HG02798 (cell line): Measurements from ENCODE around the gene NTN4.
"Not testable (repeated sequence)": the region's sequence is repeated elsewhere in the genome, so short reads cannot be mapped to it uniquely, and the experiment has no call there.

Experiments used
- ATAC-seq: cut with Tn5 transposase; IDR thresholded peaks from one replicate; pipeline ENCODE4 v1.9.1; 2021; ENCODE audit warnings: mild to moderate bottlenecking; ENCODE audit not compliant: unreplicated experiment, poor library complexity

Gene NTN4

DNA sequence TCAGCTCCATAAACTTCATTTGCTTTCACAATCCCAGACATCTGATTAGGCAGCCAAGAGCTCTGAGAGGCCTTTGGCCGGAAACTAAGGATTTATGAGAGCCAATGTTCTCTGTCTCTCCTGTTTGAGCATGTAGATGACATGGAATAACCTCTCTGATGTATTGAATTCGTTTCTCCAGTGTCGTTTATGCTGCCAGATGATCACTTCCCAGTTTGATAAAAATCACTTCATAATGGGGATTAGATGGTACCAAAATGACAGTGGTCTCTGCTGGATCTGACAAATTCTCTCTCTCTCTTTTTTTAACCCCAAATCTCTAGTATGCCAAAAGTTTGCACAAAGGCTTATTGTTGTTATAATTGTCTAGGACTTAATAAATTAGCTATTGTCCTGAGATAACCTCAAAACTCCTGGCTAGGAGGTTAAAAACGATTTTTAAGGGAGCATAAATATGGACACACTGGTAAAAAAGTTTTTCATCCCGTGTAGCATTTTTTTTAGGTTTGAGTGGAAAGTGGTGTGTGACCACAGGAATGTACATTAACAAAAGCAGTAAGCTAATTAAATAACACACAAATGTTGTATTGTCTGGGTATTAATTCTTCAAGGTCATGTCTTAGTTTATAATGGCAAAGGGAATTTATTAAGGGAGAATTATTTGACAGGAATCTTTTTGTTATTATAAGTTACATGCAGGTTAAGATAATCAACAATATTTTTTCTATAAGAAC is 156.7 kb downstream of the NTN4 start:
- no peak for ATAC-seq

DNA sequence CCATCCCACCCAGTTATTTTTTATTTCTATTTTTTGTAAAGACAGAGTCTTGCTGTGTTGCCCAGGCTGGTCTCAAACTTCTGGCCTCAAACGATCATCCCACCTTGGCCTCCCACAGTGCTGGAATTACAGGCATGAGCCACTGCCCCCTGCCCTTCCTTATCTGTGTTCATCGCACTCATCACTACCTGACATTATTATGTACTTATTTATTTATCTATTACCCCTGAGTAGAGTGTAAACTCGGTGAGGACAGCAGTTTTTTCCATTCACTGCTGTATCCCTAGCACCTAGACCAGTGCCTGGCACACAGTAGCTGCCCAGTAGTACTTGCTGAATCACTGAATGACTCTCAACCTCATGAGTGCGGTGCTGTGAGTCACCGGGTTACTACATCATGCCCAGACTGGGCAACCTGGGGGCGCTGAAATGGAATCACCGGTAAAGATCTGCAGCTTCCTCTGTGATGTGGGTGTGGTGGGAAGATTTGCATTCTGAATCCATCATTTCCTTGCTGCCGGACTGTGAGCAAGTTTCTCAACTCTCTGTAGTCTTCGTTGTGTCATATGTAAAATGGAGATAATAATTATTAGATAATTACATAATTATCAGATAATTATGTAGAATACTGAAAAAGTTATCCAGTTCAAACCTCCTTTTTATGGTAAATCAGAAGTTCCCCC is 157.4 kb downstream of the NTN4 start:
- ATAC-seq, result no peak

DNA sequence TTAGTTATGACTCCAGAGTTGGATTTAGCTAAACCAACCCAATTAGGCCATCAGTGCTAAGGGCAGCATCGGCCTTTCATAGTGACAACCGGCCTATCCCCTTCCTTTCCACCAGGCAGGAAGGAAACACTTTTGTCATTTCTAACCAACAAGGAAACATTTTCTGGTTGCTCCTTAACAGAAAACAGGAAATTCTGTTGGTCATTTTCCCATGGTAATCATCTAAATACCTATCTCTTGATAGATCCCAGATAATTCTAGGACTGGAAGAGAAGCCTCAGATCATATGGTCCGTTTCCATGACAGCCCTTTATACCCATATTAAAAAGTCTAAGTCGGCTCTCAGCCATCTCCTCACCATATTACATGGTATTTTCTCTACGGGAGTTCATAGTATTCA is 160.1 kb downstream of the NTN4 start:
- no peak for ATAC-seq

DNA sequence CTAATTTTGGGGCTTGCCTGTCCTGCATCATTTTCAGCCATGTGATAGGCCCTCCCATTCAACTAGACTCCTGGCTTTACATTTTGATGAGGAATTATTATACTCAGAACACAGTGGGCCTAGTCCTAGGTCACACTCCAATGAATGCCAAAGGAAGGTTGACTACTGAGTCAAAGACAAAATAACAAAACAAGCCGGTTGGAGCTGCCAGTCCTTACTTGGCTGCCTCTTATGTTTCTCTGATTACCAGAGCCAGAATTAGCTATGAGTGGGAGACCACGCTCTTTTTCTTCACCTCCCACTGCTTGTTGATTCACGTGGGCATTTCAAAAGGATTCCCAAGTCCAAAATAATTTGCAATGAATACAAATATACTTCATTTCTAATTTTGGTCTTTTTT is 161.2 kb downstream of the NTN4 start:
- no peak for ATAC-seq

DNA sequence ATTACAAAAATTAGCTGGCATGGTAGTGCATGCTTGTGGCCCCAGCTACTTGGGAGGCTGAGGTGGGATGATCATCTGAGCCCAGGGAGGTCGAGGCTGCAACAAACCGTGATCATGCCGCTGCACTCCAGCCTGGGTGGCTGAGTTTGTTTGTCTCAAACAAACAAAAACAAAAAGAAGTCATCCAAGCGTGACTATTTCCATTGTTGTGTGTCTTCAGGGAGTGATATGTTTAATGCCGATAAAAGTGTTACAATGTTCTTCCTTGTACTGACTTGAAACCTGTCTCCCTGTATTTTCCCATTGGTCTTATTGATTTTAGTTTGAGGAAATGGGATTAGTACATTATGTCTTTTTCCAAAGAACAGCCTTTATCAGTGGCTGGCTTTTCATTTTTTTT is 163.7 kb downstream of the NTN4 start:
- ATAC-seq, result no peak

DNA sequence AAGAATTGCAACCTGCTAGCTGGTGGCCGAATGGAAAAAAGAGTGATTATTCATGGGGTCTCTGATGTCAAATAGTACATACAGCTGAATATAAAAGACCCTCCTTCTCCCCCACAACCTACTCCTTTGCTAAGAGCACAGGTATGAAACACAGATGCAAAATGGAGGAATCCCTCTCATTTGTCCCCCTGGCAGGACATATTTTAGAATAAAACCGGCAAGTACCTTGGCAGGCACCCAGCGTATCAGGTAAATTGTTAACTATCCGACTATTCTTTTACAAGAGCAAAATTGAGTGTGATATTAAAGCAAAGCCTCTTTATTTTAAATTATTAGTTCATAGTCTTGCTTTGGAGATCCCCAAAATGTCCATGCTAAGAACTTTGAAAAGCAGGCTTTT is 165.6 kb downstream of the NTN4 start:
- no peak for ATAC-seq

DNA sequence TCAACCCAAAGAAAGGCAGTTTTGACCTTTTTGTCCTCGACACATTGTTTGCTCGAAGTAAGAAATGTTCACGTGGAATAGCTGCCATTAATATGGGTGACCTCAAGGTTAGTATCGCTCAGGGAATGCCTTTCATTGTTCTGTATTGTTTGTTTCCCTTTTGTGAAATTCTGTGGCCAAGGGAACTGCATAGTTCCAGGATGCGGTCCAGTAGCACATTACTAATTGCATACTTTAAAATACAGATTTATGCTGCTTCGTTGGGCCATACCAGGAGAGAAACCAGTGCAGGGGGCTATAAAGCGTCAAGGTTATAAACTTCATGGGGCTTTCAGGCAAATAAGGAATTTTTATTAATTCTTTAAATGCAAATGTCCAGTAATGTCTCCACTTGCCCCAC is 166.0 kb downstream of the NTN4 start:
- ATAC-seq, result no peak

DNA sequence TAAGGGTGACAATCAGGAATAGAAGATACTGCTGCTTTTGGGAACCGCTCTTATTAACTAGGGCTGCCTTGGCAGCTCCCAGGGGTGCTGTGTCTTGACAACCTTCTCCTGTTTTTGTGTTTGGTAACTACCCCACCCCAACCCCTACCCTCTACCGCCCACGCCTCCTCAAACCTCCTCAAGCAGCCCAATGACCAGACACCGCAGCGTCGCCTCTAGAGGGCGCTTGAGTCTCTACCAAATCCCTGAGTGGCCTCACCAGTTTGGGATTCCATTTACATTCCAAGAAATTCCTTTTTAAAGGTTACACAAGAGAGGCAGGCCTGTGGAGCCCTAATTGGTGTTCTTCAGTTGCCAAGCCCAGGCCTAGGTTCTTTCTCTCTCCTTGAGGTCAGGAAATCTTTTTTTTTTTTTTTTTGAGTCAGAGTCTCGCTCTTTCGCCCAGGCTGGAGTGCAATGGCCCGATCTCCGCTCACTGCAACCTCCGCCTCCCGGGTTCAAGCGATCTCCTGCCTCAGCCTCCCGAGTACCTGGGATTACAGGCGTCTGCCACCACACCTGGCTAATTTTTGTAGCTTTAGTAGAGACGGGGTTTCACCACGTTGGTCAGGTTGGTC is 166.9 kb downstream of the NTN4 start:
- ATAC-seq, result peak; percentile 36

DNA sequence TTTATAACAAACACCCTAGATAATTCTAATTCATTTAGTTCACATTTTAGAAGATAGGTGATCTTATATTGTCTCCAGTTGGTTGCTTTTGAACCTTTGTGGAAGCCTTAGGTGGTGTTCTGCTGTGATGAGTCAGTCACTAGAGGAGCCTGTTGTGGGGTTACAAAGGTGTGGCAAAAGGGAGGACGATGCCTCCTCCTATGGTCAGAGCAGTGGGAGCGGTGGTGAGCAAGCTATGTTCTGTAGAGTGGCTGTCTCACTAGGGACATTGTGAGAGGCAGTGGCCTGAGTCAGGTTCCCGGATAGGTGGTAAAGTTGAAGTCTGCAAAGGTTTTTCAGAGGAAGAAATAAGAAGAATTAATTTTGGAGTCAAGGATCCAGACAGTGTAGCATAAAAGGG is 167.7 kb downstream of the NTN4 start:
- ATAC-seq, result no peak

DNA sequence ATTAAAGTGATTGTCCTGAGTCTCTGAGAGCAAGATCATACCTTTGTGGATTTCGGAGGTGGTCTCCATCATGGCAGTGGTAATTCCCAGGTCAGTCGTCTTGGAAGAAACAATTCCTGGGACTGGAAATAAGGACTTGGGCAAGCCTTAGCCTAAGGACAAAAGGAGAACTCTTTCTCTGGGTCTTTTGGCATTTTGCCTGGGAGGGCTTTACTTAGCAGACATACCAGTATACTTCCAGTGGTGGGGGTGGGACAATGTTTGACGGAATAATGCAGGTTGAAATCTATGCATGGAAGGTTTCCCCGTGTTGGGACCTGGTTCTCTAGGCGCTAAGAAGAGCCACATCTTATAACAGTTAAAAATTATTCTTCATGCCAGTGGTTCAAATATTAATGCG is 168.8 kb downstream of the NTN4 start:
- ATAC-seq, result no peak

DNA sequence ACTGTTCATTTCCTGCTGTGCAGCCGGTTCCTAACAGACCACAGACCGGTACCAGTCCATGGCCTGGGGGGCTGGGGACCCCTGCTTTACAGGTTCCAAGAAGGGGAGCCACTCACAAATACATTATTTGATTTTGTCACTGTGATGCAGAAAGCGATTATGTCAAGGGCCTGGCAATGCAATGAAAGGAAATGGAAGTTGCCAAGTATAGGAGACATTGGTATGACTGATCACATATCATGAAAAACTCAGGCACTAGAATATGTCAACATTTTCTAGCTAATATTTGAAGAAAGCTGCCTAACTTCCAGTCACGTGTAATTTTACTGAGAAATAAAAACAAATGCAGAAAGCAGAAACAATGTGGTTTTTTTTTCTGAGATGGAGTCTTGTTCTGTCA is 170.4 kb downstream of the NTN4 start:
- no peak for ATAC-seq

DNA sequence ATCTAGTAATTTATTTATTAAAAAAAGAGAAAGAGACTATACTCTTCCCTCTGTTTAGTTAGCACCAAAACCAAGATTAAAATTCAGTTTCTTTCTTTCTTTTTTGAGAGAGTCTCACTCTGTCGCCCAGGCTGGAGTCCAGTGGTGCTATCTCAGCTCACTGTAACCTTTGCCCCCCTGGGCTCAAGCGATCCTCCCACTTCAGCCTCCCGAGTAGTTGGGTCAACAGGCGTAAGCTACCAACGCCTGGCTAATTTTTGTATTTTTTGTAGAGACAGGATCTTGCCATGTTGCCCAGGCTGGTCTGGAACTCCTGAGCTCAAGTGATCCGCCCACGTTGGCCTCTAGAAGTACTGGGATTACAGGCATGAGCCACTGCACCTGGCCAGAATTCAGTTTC is 174.1 kb downstream of the NTN4 start:
- ATAC-seq, result not testable (repeated sequence)

DNA sequence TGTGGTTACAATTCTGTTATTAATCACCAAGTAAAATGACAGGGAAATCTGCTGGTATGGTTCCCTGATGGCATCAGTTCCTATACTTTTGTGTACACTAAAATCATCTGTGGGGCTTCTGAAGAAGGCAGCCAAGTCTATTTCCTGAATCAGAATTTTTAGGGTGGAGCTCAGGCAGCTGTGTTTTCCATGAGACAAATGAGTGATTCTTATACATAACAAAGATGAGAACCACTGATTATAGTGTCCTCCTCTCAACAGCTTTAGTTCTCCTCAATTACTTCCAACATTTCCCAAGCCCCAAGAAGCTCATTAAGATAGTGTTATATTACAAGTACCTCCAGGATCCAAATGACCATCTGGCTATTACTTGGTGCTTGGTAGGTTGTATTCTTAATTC is 174.8 kb downstream of the NTN4 start:
- no peak for ATAC-seq

DNA sequence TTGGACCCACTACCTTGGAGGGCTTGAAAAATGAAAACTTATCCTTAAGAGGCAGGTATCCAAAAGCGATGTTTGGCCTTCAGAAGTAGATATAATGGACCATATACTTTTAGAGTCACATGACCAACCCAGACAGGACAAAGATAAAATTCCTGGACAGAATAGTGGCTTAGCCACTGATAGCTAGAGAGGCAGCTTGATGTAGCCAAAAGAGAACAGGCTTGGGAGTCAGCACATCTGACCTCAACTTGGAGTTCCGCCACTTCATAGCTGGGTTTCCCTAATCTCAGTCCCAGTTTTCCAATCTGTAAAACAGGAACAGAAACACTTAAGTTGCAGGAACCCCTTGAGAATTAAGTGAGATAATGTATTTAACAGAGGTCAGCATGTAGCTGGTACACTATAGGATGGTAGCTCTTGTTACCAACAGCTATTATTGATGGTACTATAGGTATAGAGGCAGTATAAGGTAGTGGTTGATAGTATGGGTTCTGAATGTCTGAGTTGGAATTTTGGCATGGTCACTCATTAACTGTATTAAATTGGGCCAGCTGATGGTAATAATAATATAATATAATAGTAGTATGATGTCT is 176.1 kb downstream of the NTN4 start:
- ATAC-seq, result no peak

DNA sequence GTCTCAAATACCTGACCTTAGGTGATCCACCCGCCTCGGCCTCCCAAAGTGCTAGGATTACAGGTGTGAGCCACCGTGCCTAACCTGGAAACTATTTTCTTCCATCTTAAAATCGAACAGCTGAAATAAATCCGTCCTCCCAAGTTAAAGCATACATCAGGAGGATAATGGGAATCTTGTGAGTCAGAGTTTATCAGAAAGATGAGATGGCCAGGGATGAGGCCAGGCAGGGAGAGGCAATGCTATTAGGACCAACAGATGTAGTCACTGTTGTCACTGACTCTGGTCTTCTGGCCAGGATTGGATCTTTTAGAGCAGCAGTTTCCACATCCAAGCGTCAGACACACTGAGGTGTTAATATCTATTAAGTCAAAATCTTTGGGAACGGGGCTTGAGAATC is 177.5 kb downstream of the NTN4 start:
- ATAC-seq, result no peak

DNA sequence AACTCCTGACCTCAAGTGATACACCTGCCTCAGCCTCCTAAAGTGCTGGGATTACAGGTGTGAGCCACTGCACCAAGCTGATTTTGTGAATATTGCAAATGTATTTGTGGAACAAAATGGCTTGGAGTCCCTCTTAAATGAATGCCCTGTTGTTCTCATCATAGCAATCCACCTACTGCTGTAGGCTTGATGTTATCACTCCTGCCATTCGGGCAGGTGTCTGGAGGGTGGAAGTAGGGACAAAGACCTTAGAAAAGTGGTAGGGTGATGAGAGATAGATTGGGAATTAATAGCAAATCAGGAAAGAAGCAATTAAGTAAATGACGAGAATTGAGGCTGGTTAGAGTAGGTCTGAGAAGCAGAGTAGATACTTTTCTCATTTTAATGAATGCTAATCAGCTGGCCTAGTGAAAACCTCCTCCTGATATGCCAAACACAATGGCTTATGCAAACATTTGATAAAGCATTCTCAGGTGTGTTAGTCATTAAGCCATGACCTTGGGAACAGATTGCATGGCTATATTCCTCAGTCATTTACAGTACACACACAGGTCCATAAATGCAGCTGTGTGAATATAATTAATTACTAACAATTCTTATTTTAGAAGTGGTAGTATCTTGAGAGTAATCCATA is 178.8 kb downstream of the NTN4 start:
- ATAC-seq, result no peak

DNA sequence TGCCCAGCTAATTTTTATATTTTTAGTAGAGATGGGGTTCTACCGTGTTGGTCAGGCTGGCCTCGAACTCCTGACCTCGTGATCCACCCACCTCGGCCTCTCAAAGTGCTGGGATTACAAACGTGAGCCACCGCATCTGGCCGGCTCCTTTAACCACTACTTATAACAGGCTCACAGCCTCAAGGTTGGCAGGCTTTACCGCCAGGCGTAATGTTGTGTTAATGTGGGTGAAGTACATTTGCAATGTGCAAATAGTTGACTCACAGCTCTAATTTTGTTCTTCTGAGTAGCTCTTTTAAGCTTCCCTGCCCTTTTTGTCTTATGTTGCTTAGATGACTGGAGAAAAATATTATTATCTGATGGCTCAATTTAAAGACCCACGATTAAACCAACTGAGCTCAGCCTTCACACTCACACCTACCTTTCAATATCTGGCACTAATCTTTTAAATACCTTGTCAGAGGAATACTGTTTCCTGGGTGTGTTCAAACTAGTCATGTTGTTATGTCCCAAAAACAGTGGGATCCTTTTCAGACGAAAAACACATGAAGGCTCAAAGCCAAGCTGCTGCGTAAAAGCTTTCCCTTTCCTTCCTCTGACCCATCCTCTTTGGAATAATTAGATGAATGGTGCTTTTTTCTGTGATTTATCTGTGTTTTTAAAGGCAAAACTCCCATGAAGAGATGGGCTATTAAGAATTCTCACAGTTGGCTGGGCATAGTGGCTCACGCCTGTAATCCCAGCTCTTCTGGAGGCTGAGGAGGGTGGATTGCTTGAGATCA is 182.1 kb downstream of the NTN4 start:
- no peak for ATAC-seq
